Kidney (tissue), 14 donors: ENCODE data around the gene PPT1. TPM values are rescaled to one million over a fixed set of nuclear protein-coding genes. Genes with fewer than 3 reads are reported as not detected.

Experiments
- DNase-seq, 5 donors: peaks; one replicate each; pipeline ENCODE4 v3.0.0-alpha.2; 2013 to 2020
- FAIRE-seq: peaks from 2 replicates; lab custom pipeline; 2012; peaks lifted over from hg19 to GRCh38; lab: Jason Lieb, UNC
- H3K27ac ChIP-seq, 2 donors: one replicate each; pipeline ENCODE4 v1.7.0; 2013; ENCODE audit warnings: low read depth in 2 of 2, low read length in 2 of 2, inconsistent platforms in 1 of 2
- H3K27me3 ChIP-seq: one replicate; pipeline ENCODE4 v1.7.1; 2013; ENCODE audit warnings: low read length, inconsistent platforms; ENCODE audit not compliant: control insufficient read depth, insufficient read depth
- H3K36me3 ChIP-seq, 3 donors: one replicate each; pipeline versions ENCODE4 v1.7.0 to v1.7.1; 2013; ENCODE audit warnings: low read length in 3 of 3, control low read depth in 1 of 3, inconsistent platforms in 1 of 3; ENCODE audit not compliant: insufficient read depth in 3 of 3, control insufficient read depth in 2 of 3
- H3K4me1 ChIP-seq, 3 donors: one replicate each; pipeline versions ENCODE4 v1.7.0 to v1.7.1; 2013; ENCODE audit warnings: low read length in 3 of 3, inconsistent platforms in 1 of 3, low read depth in 1 of 3; ENCODE audit not compliant: control insufficient read depth in 2 of 3, insufficient read depth in 2 of 3
- H3K4me3 ChIP-seq, 3 donors: one replicate each; pipeline versions ENCODE4 v1.7.0 to v1.8.1; 2013; ENCODE audit warnings: low read length in 3 of 3, control low read depth in 1 of 3, inconsistent platforms in 1 of 3
- H3K9ac ChIP-seq, 3 donors: one replicate each; pipeline versions ENCODE4 v1.7.0 to v1.7.1; 2013; ENCODE audit warnings: low read length in 3 of 3, control low read depth in 1 of 3, inconsistent platforms in 1 of 3
- H3K9me3 ChIP-seq, 3 donors: one replicate each; pipeline versions ENCODE4 v1.7.0 to v1.7.1; 2013; ENCODE audit warnings: low read length in 3 of 3, control low read depth in 1 of 3, inconsistent platforms in 1 of 3; ENCODE audit not compliant: control insufficient read depth in 2 of 3, insufficient read depth in 1 of 3
- CTCF ChIP-seq: IDR thresholded peaks from 3 replicates; pipeline ENCODE4 v1.5.1; 2012; ENCODE audit warnings: mild to moderate bottlenecking, moderate library complexity, borderline replicate concordance; ENCODE audit not compliant: insufficient read depth; ENCODE audit errors: extremely low read depth
- intact Hi-C: fragments of 100-400 bp; cut with DNase I; formaldehyde crosslinking; loops from one replicate; pipeline ENCODE4 v1.11.1; 2022
- polyA plus RNA-seq: library from polyadenylated mRNA; stranded (reverse); fragments of 350-450 nt; fragmentation: Illumina TruSeq; extraction: RNeasy Lipid Tissue Mini Kit (QIAGEN cat#74804); gene quantifications from one replicate; pipeline ENCODE4 v1.2.3, GENCODE V29; 2014; ENCODE audit warnings: low read depth, low replicate concordance; ENCODE audit not compliant: insufficient read depth
- total RNA-seq: library from RNA; stranded (reverse); fragmentation: NEBNext Ultra II Directional; extraction: Animal tissue kit (Norgen Biotek cat#: 25700); gene quantifications from one replicate; pipeline ENCODE4 v1.2.1, GENCODE V29; 2021
- donor health status: control.
- donor health status: control.
- donor health status: control.
- donor health status: control.
- donor health status: control.
- donor health status: DM: yes; HTN: yes; CAD: no.
- donor health status: Normal renal cell carcinoma (clear cell type).

The PPT1 gene
- total and polyA plus RNA-seq, 2 donors from 2014 or later: 95.5 to 110 TPM

- Histone ChIP-seq H3K27ac (no peak overlapping the region), H3K9me3 (peaks cover 0 to 10% (median 4%) of the 10 kb centered on the region in 3 donors), H3K9ac (no peak overlapping the region), H3K4me1 (no peaks in the 10 kb centered on the region), H3K4me3 (no peak overlapping the region), H3K27me3 (no peaks in the 10 kb centered on the region), H3K36me3 (no peaks in the 10 kb centered on the region)
- intact Hi-C loops: no loop called here
- DNase-seq: no peak
- TF ChIP-seq CTCF: no peak
- no peak for FAIRE-seq
These were observed 10.4 kb upstream of the PPT1 start for GRCh38 chr1:40107290-40107959.

- Histone ChIP-seq H3K9me3 (peaks cover 0 to under 1% (median 0%) of the 10 kb centered on the region in 3 donors), H3K36me3 (no peaks in the 10 kb centered on the region), H3K9ac (no peak overlapping the region), H3K27ac (no peak overlapping the region), H3K4me3 (no peak overlapping the region), H3K27me3 (no peaks in the 10 kb centered on the region), H3K4me1 (no peaks in the 10 kb centered on the region)
- FAIRE-seq (no peak), DNase-seq (no peak)
- TF ChIP-seq CTCF: no peak
- intact Hi-C loops: no loop called here
These were observed 8.0 kb upstream of the PPT1 start for GRCh38 chr1:40105028-40105427.

GRCh38 chr1:40102896-40103295 is 5.8 kb upstream of the PPT1 start:
- no peak for TF ChIP-seq CTCF
- Histone ChIP-seq H3K4me1 (no peaks in the 10 kb centered on the region), H3K9me3 (no peaks in the 10 kb centered on the region), H3K36me3 (no peaks in the 10 kb centered on the region), H3K9ac (no peak overlapping the region), H3K27ac (no peak overlapping the region), H3K27me3 (no peaks in the 10 kb centered on the region), H3K4me3 (no peak overlapping the region)
- intact Hi-C loops: no loop called here
- DNase-seq (no peak), FAIRE-seq (no peak)
